GM12878 (cell line): ENCODE results near the gene IARS2. TPM values are rescaled to one million over a fixed set of nuclear protein-coding genes. Genes with fewer than 3 reads are reported as not detected.

Experiments used
- ASH2L ChIP-seq: fragments of 300-600, 200-600 bp; sonication (generic); IDR thresholded peaks from 2 replicates; pipeline ENCODE4 v1.6.1; 2017; ENCODE audit warnings: low read depth, mild to moderate bottlenecking, borderline replicate concordance
- BHLHE40 ChIP-seq, 2 experiments: fragments of 450-650 bp in 1 of 2; IDR thresholded peaks; 2 replicates each; pipeline ENCODE4 v1.6.1; 2011 to 2017; ENCODE audit warnings: low read depth in 2 of 2, borderline replicate concordance in 1 of 2, improper control_type of control experiment in 1 of 2, low read length in 1 of 2, mild to moderate bottlenecking in 1 of 2
- CUX1 ChIP-seq: IDR thresholded peaks from 2 replicates; pipeline ENCODE4 v1.6.1; 2012; ENCODE audit warnings: improper control_type of control experiment, low read depth, low read length; ENCODE audit not compliant: insufficient replicate concordance
- MLLT1 ChIP-seq: fragments of 450-650 bp; IDR thresholded peaks from 2 replicates; pipeline ENCODE4 v1.6.1; 2016; ENCODE audit warnings: mild to moderate bottlenecking
- PRDM15 ChIP-seq: fragments of 450-650 bp; formaldehyde crosslinking; IDR thresholded peaks from 2 replicates; pipeline ENCODE4 v1.4.0; 2020; ENCODE audit warnings: mild to moderate bottlenecking, moderate library complexity
- RELB ChIP-seq: fragments of 450-650 bp; IDR thresholded peaks from 2 replicates; pipeline ENCODE4 v1.6.1; 2017; ENCODE audit warnings: low read depth, mild to moderate bottlenecking, moderate library complexity
- SREBF2 ChIP-seq: IDR thresholded peaks from 2 replicates; pipeline ENCODE4 v1.6.1; 2012; ENCODE audit warnings: mild to moderate bottlenecking, low read length
- TCF12 ChIP-seq: IDR thresholded peaks from 2 replicates; pipeline ENCODE4 v1.6.1; 2011; ENCODE audit warnings: low read depth, mild to moderate bottlenecking, low read length
- USF1 ChIP-seq: IDR thresholded peaks from 2 replicates; pipeline ENCODE4 v1.6.1; 2011; ENCODE audit warnings: borderline replicate concordance, low read depth, mild to moderate bottlenecking, moderate library complexity, mixed read lengths, low read length; ENCODE audit not compliant: insufficient read depth; ENCODE audit errors: extremely low read length
- polyA plus RNA-seq, 11 experiments: library from polyadenylated mRNA; depleted of rRNA in 4 of 11; unstranded in 6 of 11; stranded (reverse) in 5 of 11; fragments of >200 nt; fragmentation: Nextera tagmentation in 4 of 11; fragmentation: Illumina TruSeq in 1 of 11; extraction: Ambion mirVana in 4 of 11; extraction: Trizol in 1 of 11; gene quantifications; 1 replicate in 1 of 11; 2 replicates in 10 of 11; pipeline versions ENCODE4 v1.2.1 to v1.2.3, GENCODE V29; 2011 to 2016; ENCODE audit warnings: inconsistent platforms in 2 of 11, missing spikeins in 2 of 11, low read depth in 1 of 11
- total RNA-seq, 4 experiments: library from RNA; depleted of rRNA in 3 of 4; stranded (reverse); fragments of >200 nt in 3 of 4; fragmentation: Illumina TruSeq in 1 of 4; extraction: Trizol in 1 of 4; gene quantifications; 2 replicates each; pipeline versions ENCODE4 v1.2.1 to v1.2.3, GENCODE V29; 2013 to 2021

Gene IARS2
- total and polyA plus RNA-seq, 10 of the 15 experiments (the other 5 are each of a cell fraction or from before 2014, with no cell fraction given) = 23.7 to 100 (median 66.8) TPM

GRCh38 chr1:220077887-220078286, 16.0 kb upstream of the IARS2 start (continued):
- TF ChIP-seq PRDM15 (CRISPR knock-in tag) = no peak
- no peak for TF ChIP-seq SREBF2
- TF ChIP-seq USF1 = no peak
- TF ChIP-seq MLLT1 = no peak
- no peak for TF ChIP-seq BHLHE40 (IDR thresholded peaks at IDR 0.05; ENCODE audit: borderline replicate concordance in 1 of 2, low read depth in 2 of 2, low read length in 1 of 2)
- no peak for TF ChIP-seq TCF12
- no peak for TF ChIP-seq CUX1
- no peak for TF ChIP-seq RELB
- no peak for TF ChIP-seq ASH2L
- TF ChIP-seq, all 136 proteins: peak for 0
